ENCODE results near the gene MAGEF1.

DNA sequence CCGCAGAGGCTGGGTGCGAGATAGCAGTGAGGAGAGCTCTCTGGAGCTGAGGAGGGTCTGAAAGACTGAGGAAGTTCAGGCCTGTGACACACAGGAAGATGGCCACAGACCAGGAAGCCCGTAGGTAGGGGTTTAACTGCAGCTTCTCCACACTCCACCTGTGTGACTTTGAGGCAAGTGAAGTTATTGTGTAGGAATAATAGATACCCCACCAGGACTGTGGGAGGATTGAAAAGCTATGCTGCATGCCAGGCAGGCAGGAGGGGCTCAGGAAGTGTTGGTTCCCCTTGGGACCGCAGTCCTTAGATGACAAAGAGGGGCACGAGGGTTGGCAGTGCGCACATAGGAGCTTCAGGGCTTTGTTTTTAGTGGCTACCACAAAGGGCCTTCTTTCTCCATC, 50.9 kb downstream of the MAGEF1 start:
- TF ChIP-seq CTCF (IDR thresholded peaks at IDR 0.05; ENCODE audit: control extremely low read depth in 1 of 3, insufficient read depth in 1 of 3, low read depth in 1 of 3, low read length in 3 of 3) = no peak
- no peak for TF ChIP-seq MAX (IDR thresholded peaks at IDR 0.05)
- TF ChIP-seq, protein P1, sequence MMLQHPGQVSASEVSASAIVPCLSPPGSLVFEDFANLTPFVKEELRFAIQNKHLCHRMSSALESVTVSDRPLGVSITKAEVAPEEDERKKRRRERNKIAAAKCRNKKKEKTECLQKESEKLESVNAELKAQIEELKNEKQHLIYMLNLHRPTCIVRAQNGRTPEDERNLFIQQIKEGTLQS (IDR thresholded peaks at IDR 0.05; ENCODE audit: insufficient read depth, low read depth, low read length) = no peak
- TF ChIP-seq POLR2AphosphoS5 (IDR thresholded peaks at IDR 0.05; ENCODE audit: low read depth, low read length) = no peak
- no peak for TF ChIP-seq RXRA (IDR thresholded peaks at IDR 0.05; ENCODE audit: insufficient read depth, low read depth, low read length)
- TF ChIP-seq POLR2A (IDR thresholded peaks at IDR 0.05; ENCODE audit: control extremely low read depth in 1 of 2, low read depth in 2 of 2, low read length in 2 of 2) = no peak
- no peak for TF ChIP-seq EZH2 (IDR thresholded peaks at IDR 0.05; ENCODE audit: low read depth, low read length, severe bottlenecking)
- no peak for TF ChIP-seq CBX8 (IDR thresholded peaks at IDR 0.05; ENCODE audit: borderline replicate concordance, low read depth, low read length)
- no peak for TF ChIP-seq SP2 (IDR thresholded peaks at IDR 0.05; ENCODE audit: low read length)
- no peak for TF ChIP-seq NRF1 (IDR thresholded peaks at IDR 0.05; ENCODE audit: low read depth, low read length)
- TF ChIP-seq CHD2 (IDR thresholded peaks at IDR 0.05; ENCODE audit: low read length) = no peak
- no peak for TF ChIP-seq GABPA (IDR thresholded peaks at IDR 0.05; ENCODE audit: borderline replicate concordance, insufficient read depth, low read length)
- TF ChIP-seq SUZ12 (IDR thresholded peaks at IDR 0.05; ENCODE audit: low read length) = no peak
- TF ChIP-seq RFX5 (IDR thresholded peaks at IDR 0.05; ENCODE audit: borderline replicate concordance, low read depth, low read length) = no peak
